SIG-M5 treated with dmso at 0.1 percent for 504 hours (cell line): Measurements from ENCODE around the gene GLI3.

ENCODE experiments used
- DNase-seq: peaks from one replicate; lab custom pipeline; 2025; ENCODE audit not compliant: unreplicated experiment; lab: John Stamatoyannopoulos, UW

GLI3 gene

GRCh38 chr7:42049761-42050160, 187.2 kb downstream of the GLI3 start:
- DNase-seq: no peak

DNA sequence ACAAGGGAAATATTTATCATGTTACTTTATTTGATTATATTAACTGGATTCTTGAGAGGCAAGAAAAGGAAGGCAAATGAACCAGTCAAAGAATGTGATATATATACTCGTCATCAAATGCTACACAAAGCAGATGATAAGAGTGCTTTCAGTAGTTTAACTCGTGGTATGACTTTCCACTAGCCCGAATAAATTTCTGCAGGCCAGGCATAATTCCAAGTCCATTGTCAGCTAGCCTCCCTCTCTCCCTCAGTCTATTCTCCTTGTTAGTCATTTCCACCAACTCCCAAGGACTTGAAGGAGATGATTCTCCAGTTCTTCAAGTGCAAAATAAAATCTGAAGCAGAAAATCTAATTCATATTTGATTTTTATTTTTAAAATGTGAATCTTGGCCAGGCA, 190.5 kb downstream of the GLI3 start:
- no peak for DNase-seq

DNA sequence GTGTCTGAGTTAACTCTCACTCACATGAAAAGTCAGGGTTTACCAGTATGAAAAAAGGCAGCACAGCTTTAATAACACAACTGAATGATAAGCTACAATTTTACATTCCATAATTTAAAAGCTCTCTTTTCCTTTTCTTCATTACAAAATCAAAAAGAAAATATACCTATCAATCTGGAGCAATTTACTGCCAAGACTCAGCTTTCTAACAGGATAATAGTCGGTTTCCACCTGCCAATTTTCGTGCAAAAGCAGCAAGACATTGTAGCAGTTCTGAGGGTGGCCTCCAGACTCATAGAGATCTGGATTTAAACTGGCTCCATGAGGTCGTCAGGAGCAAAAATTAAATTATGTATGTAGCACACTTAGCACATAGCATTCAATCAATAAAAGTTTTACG, 191.0 kb downstream of the GLI3 start:
- no peak for DNase-seq

DNA sequence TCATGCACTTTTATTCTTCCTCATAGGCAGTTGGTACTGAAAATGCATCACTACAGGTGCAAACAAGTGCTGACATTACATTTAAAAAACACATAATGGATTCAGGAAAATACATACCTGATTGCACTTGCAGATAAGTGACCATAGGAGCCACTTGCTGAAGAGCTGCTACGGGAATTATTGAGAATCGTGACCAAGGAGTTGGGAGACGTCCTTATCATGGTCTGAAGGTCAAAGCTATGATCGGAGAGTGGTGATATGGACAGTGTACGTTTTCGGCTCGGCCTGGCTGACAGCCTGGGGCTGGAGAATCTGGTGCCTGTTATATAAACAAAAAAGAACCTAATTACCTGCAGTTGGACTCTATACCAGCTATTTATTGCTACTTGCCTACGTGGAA, 197.1 kb downstream of the GLI3 start:
- no peak for DNase-seq

DNA sequence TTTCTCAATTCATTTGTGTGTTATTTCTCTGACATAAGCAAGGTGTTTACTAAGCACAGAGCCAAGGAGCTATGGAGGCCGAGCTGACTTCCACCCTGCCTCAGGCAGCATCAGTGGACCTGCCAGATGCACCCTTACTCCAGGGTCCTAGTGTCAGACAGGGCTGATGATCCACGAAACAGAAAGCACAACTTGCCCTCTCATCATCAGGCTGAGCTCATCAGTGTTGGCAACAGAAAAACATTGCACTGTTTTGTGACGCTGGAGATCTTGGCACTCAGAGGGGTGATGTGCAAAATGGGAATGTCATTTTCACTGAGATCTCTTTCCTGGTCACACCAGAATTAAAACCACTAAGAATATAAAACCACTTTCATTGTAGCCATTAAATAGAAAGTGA, 201.8 kb downstream of the GLI3 start:
- no peak for DNase-seq

DNA sequence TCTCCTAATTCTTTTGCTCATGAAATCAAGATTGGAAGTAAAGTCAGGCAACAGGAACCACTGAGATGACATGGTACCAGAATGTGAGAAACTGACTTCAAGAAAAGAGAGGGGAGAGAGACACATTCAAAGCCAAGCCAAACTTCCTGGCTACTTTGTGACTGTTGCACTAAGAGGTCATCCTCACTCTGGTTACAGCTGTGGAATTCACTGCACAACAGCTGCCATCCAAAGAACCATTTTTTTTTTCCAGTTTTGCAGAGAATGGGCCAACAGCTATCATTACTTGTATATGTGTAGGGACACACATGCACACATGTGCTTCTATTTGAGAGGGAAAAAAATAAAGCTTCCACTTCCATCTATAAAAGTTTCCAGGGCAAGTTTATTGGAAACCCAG, 203.5 kb downstream of the GLI3 start:
- DNase-seq: no peak

DNA sequence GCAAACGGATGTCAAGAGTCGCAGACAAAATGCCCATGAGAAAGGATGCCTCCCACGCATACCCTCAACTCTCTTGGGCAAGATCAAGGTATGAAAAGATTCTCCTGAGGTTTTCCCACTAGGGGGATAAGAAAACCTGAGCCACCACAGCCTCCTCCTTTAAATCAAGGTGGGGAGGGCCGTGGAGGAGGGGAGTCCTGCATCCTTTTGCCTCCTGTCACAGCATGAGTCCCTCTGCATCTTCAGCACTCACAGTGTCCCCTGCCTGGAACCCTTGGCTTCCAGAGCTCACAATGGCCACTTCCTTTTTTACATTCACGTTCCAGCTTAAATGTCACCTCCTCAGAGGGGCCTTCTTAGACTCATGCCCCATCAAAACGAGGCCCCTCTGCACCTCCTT, 207.6 kb downstream of the GLI3 start:
- DNase-seq: no peak

- DNase-seq: no peak
Measured at GRCh38 chr7:42027521-42027920, 209.5 kb downstream of the GLI3 start.

DNA sequence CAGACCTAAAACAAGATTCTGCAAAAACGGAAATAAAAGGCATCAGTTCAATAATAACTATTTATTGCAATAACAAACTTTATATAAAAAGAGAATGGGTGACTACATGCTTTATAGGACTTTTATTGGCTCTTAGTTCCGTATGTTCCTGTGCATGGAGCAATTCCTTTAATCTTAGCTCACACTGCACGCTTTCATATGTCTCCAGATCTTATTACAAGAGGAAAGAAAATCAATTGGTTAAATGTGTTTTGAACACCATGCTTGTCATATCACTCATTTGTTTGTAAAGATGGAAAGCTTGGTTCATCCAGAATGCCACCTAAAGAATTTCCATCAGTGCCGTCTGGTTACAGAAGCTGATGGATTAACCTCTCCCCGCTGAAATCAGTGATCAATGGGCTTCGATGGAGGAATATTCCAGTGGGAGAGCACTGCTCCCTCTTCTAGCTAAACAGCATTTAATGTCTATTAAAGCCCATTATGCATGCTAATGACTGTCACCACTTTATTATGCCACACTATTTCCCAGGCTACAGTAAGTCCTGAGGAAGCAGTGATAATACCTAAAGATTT, 210.3 kb downstream of the GLI3 start:
- no peak for DNase-seq

- no peak for DNase-seq
Measured at GRCh38 chr7:42025635-42026375, 211.2 kb downstream of the GLI3 start.

GRCh38 chr7:42024537-42024936, 212.5 kb downstream of the GLI3 start:
- DNase-seq: no peak

DNA sequence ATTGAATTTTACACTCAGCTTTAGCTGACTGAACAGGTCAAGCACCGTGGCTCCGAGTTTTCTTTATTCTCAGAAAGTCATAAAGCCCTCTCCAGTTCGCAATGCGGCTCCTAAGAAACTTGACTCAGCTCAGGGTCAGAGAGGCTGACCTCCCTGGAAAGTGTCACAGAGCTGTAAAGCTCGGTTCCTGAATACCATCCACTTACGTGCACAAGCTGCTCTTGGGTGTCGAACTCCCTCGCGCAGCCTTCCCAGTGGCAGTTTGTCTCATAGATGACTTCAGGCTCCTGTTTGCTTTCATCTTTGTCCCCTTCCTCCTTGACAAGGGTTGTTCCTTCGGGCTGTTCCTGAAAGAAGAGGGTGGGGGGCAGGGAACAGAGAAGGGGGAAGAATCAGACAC, 213.7 kb downstream of the GLI3 start:
- no peak for DNase-seq

DNA sequence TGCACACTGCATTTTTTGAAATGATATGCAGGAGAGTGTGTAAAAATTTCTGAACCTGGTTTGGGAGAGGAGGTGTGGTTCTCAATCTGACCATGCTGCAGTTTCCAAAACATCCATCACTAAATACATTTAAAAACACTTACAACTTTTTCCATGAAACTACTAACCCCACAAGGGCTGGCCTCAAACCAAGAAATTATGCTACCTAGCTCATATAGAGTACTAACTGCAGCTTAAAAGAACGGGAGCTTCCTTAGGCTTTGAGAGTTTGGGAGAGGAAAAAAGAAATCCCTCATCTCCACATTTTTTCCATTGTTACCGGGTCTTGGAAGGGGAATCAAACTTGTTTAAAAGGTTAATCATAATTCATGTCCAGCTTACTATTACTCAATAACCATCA, 214.2 kb downstream of the GLI3 start:
- DNase-seq: no peak

DNA sequence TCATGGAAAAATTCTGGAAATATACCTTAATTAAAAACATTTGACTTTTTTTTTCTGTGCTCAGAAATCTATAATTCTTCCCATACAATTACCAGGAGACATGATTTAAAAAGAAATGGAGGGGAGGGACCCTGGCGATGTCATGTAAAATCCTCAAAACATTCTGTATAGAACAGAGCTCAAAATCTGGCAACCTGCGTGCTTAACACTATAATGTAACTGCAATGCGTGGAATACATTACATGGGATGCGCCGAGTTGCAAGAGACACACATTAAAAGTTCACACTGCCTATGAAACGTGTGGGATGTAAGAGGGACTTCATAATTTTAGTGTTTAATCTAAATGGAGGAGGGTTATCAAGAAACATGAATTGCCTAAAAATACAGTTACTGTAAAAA, 215.0 kb downstream of the GLI3 start:
- no peak for DNase-seq

DNA sequence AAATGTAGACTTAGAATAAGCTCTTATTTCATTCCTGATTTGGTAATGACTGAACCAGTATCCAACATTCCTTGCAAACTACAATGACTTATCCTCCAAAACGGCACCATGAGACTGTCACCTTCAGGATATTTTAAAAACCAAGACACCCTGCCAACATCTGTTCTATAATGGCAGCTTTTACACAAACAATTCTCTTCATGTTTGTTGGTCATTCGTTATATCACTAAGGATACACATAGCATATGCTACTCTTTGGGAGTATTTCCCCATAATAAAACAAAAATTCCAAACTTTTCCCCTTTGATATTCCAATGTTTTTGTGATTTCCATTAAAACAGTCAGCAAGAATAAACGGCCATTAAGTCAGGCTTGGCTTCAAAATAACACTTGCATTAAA, 215.4 kb downstream of the GLI3 start:
- no peak for DNase-seq

DNA sequence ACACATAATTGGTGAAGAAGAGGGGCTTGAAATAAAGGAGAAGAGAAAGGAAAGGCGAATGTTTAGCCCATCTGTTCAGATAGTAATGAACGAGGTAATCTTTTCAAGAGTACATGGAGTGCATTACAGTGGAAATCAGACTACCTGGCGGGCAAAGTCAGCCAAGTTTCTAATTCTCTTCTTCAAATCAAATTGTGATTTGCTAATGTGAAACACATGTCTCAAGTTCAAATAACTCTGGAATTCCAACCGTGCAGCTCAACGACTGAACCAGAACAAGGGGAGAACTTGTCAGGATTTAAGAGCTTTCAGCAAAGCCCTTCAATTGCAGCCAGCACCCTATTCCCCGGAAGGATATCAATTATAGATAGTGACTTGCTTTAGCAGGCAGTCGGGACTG, 216.9 kb downstream of the GLI3 start:
- DNase-seq: no peak

DNA sequence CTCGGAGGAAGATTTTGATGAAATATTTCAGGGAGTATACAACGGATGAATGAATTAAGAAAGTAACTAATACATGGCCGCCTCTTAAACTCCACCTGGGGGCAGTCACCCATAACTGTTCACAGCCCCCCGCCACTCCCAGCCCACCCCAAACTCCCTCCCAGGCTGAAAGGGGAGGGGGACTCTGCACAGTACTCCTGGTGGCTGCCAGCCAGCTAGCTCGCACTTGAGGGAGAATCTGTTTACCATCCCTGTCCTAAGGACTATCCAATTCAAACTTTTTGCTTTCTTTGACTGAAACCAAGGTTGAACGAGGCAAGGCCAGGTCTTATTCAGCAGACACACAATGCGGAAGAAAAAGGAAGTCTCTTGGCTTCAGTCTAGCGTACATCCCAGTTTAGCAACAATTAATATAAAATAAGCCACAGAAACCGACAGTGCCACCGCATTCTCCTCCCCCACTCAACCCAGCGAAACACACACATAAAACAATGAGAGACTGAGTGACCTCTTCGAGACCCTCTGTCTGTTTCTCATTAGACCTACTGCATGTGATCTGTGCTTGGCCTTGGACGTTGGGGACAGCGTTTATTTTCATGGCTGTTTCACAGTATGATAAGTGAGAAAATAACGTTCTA, 219.5 kb downstream of the GLI3 start:
- DNase-seq: no peak

DNA sequence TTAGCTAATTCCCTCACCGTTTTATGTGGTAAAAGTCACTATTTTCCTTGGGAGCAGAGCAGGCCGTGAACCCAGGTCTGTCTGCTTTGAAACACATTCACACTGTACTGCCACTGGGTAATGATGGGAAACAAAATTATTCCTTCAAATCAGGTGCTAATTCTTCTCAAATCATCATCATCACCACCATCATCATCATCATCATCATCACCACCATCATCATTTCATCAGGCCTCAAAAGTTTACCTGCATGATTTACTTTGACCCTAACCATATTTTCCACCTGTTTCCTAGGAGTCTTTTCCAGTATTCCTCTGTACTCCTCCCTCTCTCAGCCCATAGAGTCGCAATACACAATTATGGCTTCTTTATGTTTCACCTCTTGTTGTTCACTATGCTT, 220.5 kb downstream of the GLI3 start:
- DNase-seq: no peak

GRCh38 chr7:42014625-42015618, 222.1 kb downstream of the GLI3 start:
- peak; percentile 25 for DNase-seq

DNA sequence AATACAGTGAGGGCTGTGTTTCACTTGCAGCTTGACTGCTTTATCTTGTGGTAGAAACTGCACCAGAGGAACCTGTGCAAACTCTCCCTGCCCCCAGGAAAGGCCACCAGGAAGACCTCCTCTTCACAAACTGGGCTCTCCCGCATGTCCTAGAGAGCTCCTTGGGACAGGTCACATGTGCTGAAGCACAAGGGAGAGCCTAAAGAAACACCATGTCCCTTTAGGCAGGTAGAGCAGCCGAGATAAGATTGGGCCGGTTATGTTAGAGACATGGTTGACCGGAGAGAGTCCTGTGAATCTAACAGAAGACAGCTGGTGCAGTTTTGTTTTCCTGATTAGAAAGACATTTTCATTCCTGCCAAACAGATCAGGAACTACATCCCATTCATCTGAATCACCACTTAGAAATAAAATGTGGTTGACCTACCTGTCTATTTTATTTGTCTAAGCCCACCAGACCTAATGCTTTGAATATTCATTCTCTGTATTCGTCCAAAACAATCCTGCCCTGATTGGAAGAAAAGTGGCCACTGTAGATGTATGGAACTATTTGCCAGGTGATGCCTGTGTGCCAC, 224.1 kb downstream of the GLI3 start:
- no peak for DNase-seq

DNA sequence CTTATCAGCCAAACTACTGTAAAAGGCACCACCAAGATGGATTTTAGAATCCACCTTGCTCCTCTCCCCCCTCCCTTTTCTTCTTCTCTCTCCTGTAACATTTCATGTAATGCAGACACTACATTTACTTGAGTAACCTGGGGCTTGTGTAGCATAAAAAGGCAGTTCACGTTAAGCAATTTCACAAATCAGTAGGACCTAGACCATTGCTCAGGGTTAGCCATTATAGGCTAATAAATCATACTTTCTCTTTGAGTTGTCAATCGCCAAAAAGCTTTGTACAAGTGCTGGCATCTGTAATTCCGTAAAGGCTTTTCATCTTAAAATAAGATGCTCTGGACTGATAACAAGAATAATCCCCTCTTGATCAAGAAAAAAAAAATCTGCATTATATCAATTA, 224.7 kb downstream of the GLI3 start:
- no peak for DNase-seq
